HG02938 (cell line): ENCODE measurements around the gene PLAAT2.

Experiments
- ATAC-seq: cut with Tn5 transposase; IDR thresholded peaks from one replicate; pipeline ENCODE4 v1.9.1; 2021; ENCODE audit warnings: mild to moderate bottlenecking, moderate library complexity; ENCODE audit not compliant: unreplicated experiment

Gene PLAAT2

DNA sequence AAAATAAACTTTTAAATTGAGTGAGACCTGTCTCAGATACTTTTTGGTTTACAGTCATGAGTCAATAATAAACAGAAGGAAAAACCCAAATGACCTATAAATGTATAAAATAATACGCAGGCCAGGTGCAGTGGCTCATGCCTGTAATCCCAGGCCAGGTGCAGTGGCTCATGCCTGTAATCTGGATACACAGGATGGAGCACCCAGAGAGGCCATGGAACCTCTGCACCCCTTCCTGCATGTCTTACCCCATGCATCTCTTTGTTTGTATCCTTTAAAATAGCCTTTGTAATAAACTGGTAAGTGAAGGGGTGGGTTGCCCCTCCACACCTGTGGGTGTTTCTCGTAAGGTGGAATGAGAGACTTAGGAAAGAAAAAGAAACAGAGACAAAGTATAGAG lies 35.5 kb downstream of the PLAAT2 start:
- no peak for ATAC-seq

- no peak for ATAC-seq
These were observed 40.0 kb downstream of the PLAAT2 start for GRCh38 chr11:63523151-63523550.

DNA sequence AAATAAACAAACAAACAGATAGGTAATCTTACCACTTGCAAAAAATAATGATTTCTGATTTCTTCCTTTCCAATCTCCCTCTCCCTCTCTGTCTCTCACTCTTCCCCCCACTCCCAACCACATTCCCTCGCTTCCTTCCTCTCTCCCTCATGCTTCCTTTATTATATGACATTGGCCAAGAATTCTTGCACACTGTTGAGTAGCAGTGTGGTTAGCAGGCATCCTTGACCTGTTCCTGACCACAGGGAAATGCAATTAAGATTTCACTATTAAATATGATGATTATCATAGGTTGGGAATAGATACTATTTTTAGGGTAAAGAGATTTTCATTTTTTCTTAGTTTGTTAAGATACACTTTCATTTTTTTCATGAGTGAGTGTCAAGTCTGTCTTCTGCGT lies 41.3 kb downstream of the PLAAT2 start:
- no peak for ATAC-seq

GRCh38 chr11:63520606-63521170 lies 42.5 kb downstream of the PLAAT2 start:
- ATAC-seq: no peak

- no peak for ATAC-seq
These were observed 44.6 kb downstream of the PLAAT2 start for GRCh38 chr11:63518548-63518947.

DNA sequence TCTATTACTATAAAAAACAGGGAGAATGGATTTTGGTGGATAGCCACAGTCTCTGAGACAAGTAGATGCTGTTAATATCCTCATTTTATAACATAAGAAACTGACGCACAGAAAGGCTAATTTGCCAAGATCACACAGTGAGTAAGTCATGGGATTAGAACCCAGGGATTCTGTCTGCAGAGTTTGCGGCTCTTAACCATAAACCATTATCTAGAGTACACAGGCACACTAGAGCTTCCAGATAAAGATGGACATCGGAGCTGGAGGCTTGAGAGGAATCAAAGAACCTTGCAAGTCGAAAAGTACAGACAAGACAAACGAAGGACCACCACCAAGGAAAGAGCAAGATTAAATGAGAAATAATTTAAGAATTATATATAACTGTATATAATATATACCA lies 46.0 kb downstream of the PLAAT2 start:
- ATAC-seq: no peak

DNA sequence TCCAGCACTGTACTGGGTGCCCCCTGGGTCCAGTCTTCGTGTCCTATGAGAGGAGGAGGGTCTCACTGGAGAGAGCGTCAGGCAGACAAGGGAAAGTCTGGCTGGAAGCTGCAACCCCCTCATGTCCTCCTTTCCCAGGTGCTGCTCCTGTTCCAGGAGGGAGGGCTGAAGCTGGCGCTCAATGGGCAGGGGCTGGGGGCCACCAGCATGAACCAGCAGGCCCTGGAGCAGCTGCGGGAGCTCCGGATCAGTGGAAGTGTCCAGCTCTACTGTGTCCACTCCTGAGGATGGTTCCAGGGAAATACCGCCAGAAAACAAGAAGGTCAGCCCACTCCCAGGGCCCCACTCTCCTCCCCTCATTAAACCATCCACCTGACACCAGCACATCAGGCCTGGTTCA lies 47.1 kb downstream of the PLAAT2 start:
- no peak for ATAC-seq

DNA sequence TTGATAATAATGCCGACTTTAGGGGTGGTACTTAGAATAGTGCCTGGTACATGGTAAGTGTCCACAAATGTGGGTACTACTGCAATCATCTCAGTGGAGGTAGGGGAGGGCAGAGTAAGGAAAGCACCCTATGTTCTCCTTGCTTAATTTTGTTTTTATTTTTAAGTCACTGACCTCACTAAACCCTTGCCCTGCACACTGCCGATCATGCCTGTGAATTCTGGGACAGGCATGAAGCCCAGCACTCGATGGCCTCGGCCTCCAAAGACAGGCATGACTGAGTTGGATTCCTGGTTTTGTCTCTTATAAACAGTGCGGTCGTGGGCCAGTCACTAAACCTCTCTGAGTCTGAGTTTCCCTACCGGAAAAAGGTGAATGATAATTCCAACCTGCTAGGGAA lies 50.4 kb downstream of the PLAAT2 start:
- no peak for ATAC-seq

GRCh38 chr11:63511048-63511748 lies 52.0 kb downstream of the PLAAT2 start:
- no peak for ATAC-seq

- no peak for ATAC-seq
These were observed 52.7 kb downstream of the PLAAT2 start for GRCh38 chr11:63510360-63511047.

DNA sequence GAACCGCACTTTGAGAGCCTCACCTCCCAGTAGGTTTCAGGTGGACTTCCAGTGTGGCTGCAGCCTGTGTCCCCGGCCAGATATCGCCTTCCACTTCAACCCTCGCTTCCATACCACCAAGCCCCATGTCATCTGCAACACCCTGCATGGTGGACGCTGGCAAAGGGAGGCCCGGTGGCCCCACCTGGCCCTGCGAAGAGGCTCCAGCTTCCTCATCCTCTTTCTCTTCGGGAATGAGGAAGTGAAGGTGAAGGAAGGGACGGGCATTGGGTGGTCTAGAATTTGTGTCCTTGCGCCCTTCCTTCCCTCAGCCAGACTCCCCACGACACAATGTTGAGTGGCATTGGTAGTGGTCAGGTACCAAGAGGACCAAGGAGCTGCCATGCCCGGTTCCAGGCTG lies 54.4 kb downstream of the PLAAT2 start:
- ATAC-seq: no peak

GRCh38 chr11:63508009-63508408 lies 55.2 kb downstream of the PLAAT2 start:
- ATAC-seq: no peak

DNA sequence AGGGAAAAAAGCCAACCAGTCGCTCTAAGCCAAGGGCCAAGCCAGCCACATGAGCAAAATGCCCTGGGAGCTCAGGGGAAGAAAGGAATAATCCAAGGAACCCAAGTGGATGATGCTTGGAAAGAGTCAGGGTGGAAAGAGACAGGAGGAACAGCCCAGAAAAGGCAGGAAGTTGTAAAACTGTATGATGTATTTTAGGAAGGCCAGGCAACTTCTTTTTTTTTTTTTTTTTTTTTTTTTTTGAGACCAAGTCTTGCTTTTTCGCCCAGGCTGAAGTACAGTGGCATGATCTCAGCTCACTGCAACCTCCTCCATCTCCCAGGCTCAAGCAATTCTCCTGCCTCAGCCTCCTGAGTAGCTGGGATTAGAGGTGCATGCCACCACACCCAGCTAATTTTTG lies 55.7 kb downstream of the PLAAT2 start:
- ATAC-seq: no peak

DNA sequence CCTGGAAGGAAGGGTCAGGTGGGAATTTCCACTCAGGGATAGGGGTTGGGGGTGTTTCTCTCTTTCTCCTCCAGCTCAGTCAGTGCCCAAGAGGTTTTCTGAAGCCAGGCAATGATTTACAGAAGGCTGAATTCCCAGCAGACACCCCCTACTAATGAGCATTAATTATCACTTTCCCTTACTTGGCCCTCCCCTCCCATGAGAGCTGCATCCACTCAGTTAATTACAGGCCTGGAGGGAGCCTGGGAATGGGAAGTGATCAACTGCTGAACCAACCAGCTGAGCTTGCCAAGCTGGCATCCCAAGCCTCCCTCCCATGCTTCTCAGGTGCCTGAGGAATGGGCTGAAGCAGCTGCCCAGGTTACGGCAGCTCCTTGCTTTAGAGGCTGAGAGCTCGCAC lies 56.3 kb downstream of the PLAAT2 start:
- no peak for ATAC-seq

DNA sequence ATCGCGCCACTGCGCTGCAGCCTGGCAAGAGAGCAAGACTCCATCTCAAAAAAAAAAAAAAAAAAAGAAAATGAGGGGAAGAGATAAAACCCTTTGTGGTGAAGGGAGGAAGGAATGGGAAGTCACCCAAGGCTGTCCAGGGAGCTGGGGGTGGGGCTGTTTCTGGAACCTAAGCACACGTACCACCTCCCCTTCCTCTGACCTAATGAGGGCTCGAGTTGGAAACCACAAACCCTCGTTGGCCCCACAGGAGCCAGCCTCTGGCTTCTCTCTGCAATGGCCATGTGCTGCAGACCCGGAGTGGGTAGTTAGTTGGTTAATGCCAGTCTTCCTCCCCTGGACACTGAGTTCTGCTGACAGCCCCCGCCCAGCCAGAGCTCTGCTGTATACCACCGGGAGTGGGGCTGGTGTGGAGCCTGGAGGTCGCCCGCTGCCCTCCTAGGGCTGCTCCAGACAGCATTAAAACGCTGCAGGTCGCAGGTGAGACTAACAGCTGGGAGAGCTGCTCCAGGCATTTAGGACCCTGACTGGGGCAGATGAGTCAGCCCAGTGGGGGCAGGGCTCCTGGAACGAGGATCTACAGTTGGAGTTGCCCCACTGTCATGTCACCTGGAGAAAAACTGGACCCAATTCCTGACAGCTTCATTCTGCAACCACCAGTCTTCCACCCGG lies 57.2 kb downstream of the PLAAT2 start, which contains the start of gene LGALS12:
Gene LGALS12, plus strand, starts transcription at position 228 of the 672 bp plus-strand sequence. Its CDS starts 375 bp downstream, at position 603.
- ATAC-seq: no peak

GRCh38 chr11:63504933-63505586 lies 58.1 kb downstream of the PLAAT2 start:
- ATAC-seq: no peak

DNA sequence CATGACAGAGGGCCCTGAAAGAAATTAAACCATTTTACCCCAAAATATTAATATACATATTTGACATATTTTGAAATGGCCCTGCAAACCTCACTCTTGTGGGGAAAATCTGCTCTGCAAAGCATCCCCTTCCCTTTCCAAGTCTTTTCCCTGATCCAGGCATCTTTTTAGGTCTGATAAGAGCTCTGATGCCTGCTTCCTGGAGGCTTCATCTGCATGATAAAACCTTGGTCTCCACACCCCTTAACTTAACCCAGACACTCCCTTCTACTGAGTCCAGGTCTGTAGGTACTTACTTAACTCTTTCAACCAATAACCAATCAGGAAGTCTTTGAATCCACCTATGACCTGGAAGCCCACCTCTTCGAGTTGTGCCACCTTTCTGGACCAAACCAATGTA lies 59.1 kb downstream of the PLAAT2 start:
- ATAC-seq: no peak

DNA sequence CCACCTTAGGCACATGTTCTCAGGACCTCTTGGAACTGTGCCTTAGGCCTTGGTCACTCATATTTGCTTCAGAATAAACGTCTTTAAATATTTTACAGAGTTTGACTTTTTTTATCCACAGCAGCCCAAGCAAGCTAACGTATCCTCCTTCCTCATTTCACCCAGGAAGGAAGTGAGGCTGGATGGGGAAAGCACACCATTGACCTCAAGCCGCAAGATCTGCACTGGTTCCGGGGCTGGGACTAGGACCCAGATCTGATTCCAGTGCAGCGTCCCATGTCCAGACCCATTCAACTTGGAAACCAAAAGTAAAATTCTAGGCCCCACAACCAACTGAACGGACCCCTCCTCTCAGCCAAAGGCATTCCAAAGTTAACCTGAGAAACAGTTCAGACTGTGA lies 59.7 kb downstream of the PLAAT2 start:
- no peak for ATAC-seq
